ENCODE results near the gene HPSE2. TPM values are rescaled to one million over a fixed set of nuclear protein-coding genes. Genes with fewer than 3 reads are reported as not detected.

Gene HPSE2
- total and polyA plus RNA-seq, 2 donors, result 0.05 to 0.14 TPM

DNA sequence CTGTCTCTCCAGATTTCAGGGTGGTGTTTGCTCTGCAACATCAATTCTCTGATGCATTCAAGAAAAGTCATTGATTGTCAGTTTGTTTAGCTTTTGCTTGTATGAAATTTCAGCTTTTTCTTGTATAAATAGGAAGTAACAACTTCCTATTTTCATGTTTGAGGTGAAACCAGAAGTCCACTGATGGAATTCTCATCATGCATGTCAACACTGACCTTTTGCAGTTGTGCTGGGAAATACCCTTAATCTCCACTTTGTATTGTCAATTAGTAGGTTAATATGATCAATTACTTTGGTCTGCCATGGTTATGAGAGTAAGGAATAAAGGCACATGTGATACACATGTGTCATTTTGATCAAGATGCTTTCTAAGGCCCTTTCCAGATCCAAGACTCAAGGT is 580.2 kb downstream of the HPSE2 start:
- H3K27me3 ChIP-seq (ENCODE audit: control insufficient read depth in 2 of 2, insufficient read depth in 1 of 2, low read length in 1 of 2), result no peaks in the 10 kb centered on the region
- no peaks in the 10 kb centered on the region for H3K9me3 ChIP-seq (ENCODE audit: control insufficient read depth in 2 of 2, insufficient read depth in 1 of 2, low read length in 1 of 2)
- no peaks in the 10 kb centered on the region for H3K4me1 ChIP-seq (ENCODE audit: control insufficient read depth in 2 of 2, insufficient read depth in 2 of 2, low read length in 2 of 2)
- no peak for DNase-seq (ENCODE audit: low read depth in 6 of 9, low spot score in 9 of 9)
- H3K4me3 ChIP-seq (ENCODE audit: low read length in 2 of 2), result no peak overlapping the region
- no peaks in the 10 kb centered on the region for H3K36me3 ChIP-seq (ENCODE audit: control insufficient read depth in 2 of 2, insufficient read depth in 2 of 2, low read length in 1 of 2)
- H3K27ac ChIP-seq (ENCODE audit: low read depth in 1 of 2, low read length in 1 of 2), result no peak overlapping the region

- no peak overlapping the region for H3K4me3 ChIP-seq (ENCODE audit: low read length in 2 of 2)
- no peak for DNase-seq (ENCODE audit: low read depth in 6 of 9, low spot score in 9 of 9)
- WGBS, result 71% methylated on average over 2 of the region's 2 CpGs
- no peaks in the 10 kb centered on the region for H3K9me3 ChIP-seq (ENCODE audit: control insufficient read depth in 2 of 2, insufficient read depth in 1 of 2, low read length in 1 of 2)
- no peaks in the 10 kb centered on the region for H3K4me1 ChIP-seq (ENCODE audit: control insufficient read depth in 2 of 2, insufficient read depth in 2 of 2, low read length in 2 of 2)
- H3K27me3 ChIP-seq (ENCODE audit: control insufficient read depth in 2 of 2, insufficient read depth in 1 of 2, low read length in 1 of 2), result no peaks in the 10 kb centered on the region
- H3K27ac ChIP-seq (ENCODE audit: low read depth in 1 of 2, low read length in 1 of 2), result no peak overlapping the region
- H3K36me3 ChIP-seq (ENCODE audit: control insufficient read depth in 2 of 2, insufficient read depth in 2 of 2, low read length in 1 of 2), result no peaks in the 10 kb centered on the region
Measured at GRCh38 chr10:98649170-98649569, 586.5 kb downstream of the HPSE2 start.

- no peak overlapping the region for H3K4me3 ChIP-seq (ENCODE audit: low read length in 2 of 2)
- H3K9me3 ChIP-seq (ENCODE audit: control insufficient read depth in 2 of 2, insufficient read depth in 1 of 2, low read length in 1 of 2), result no peaks in the 10 kb centered on the region
- 43% methylated on average over 6 of the region's 6 CpGs for WGBS
- no peaks in the 10 kb centered on the region for H3K4me1 ChIP-seq (ENCODE audit: control insufficient read depth in 2 of 2, insufficient read depth in 2 of 2, low read length in 2 of 2)
- no peaks in the 10 kb centered on the region for H3K36me3 ChIP-seq (ENCODE audit: control insufficient read depth in 2 of 2, insufficient read depth in 2 of 2, low read length in 1 of 2)
- H3K27me3 ChIP-seq (ENCODE audit: control insufficient read depth in 2 of 2, insufficient read depth in 1 of 2, low read length in 1 of 2), result no peaks in the 10 kb centered on the region
- no peak for DNase-seq (ENCODE audit: low read depth in 6 of 9, low spot score in 9 of 9)
- no peak overlapping the region for H3K27ac ChIP-seq (ENCODE audit: low read depth in 1 of 2, low read length in 1 of 2)
Measured at GRCh38 chr10:98646998-98647917, 588.4 kb downstream of the HPSE2 start.

- Histone ChIP-seq H3K4me3 (ENCODE audit: low read length in 2 of 2) (no peak overlapping the region), H3K9me3 (ENCODE audit: control insufficient read depth in 2 of 2, insufficient read depth in 1 of 2, low read length in 1 of 2) (no peaks in the 10 kb centered on the region), H3K27me3 (ENCODE audit: control insufficient read depth in 2 of 2, insufficient read depth in 1 of 2, low read length in 1 of 2) (no peaks in the 10 kb centered on the region), H3K27ac (ENCODE audit: low read depth in 1 of 2, low read length in 1 of 2) (no peak overlapping the region), H3K4me1 (ENCODE audit: control insufficient read depth in 2 of 2, insufficient read depth in 2 of 2, low read length in 2 of 2) (no peaks in the 10 kb centered on the region), H3K36me3 (ENCODE audit: control insufficient read depth in 2 of 2, insufficient read depth in 2 of 2, low read length in 1 of 2) (no peaks in the 10 kb centered on the region)
- no peak for DNase-seq (ENCODE audit: low read depth in 6 of 9, low spot score in 9 of 9)
- 86% methylated on average over 1 of the region's 1 CpG for WGBS
Measured at GRCh38 chr10:98644466-98644865, 591.2 kb downstream of the HPSE2 start.

GRCh38 chr10:98642281-98642680 is 593.4 kb downstream of the HPSE2 start:
- WGBS, result 97% methylated on average over 2 of the region's 2 CpGs
- H3K27ac ChIP-seq (ENCODE audit: low read depth in 1 of 2, low read length in 1 of 2), result no peak overlapping the region
- no peaks in the 10 kb centered on the region for H3K4me1 ChIP-seq (ENCODE audit: control insufficient read depth in 2 of 2, insufficient read depth in 2 of 2, low read length in 2 of 2)
- H3K36me3 ChIP-seq (ENCODE audit: control insufficient read depth in 2 of 2, insufficient read depth in 2 of 2, low read length in 1 of 2), result no peaks in the 10 kb centered on the region
- DNase-seq (ENCODE audit: low read depth in 6 of 9, low spot score in 9 of 9), result no peak
- H3K9me3 ChIP-seq (ENCODE audit: control insufficient read depth in 2 of 2, insufficient read depth in 1 of 2, low read length in 1 of 2), result no peaks in the 10 kb centered on the region
- no peaks in the 10 kb centered on the region for H3K27me3 ChIP-seq (ENCODE audit: control insufficient read depth in 2 of 2, insufficient read depth in 1 of 2, low read length in 1 of 2)
- no peak overlapping the region for H3K4me3 ChIP-seq (ENCODE audit: low read length in 2 of 2)

DNA sequence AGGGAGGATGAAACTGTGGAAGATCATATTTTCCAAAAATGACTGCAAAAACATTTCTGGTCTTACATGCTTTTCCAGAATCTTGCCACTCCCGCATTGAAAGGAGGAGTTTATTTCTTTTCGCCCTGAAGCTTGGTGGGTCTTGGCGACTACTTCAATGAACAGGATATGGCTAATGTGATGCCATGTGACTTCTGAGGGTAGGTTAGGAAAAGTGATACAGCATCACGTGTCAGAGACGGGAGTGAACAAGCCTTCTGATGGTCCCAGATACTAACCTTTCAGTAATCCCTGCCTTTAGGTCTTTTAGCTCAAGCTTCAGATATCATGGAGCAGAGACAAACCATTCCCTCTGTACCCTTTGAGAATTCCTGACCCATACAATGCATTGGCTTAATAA is 596.7 kb downstream of the HPSE2 start:
- peak in 1 of 9 donors; percentile 4 for DNase-seq (ENCODE audit: low read depth in 6 of 9, low spot score in 9 of 9)
- no peak overlapping the region for H3K4me3 ChIP-seq (ENCODE audit: low read length in 2 of 2)
- H3K27ac ChIP-seq (ENCODE audit: low read depth in 1 of 2, low read length in 1 of 2), result no peak overlapping the region
- no peaks in the 10 kb centered on the region for H3K27me3 ChIP-seq (ENCODE audit: control insufficient read depth in 2 of 2, insufficient read depth in 1 of 2, low read length in 1 of 2)
- no peaks in the 10 kb centered on the region for H3K4me1 ChIP-seq (ENCODE audit: control insufficient read depth in 2 of 2, insufficient read depth in 2 of 2, low read length in 2 of 2)
- WGBS, result 85% methylated on average over 5 of the region's 5 CpGs
- no peaks in the 10 kb centered on the region for H3K9me3 ChIP-seq (ENCODE audit: control insufficient read depth in 2 of 2, insufficient read depth in 1 of 2, low read length in 1 of 2)
- H3K36me3 ChIP-seq (ENCODE audit: control insufficient read depth in 2 of 2, insufficient read depth in 2 of 2, low read length in 1 of 2), result no peaks in the 10 kb centered on the region

GRCh38 chr10:98636921-98637329 is 598.7 kb downstream of the HPSE2 start:
- H3K4me3 ChIP-seq (ENCODE audit: low read length in 2 of 2), result no peak overlapping the region
- H3K4me1 ChIP-seq (ENCODE audit: control insufficient read depth in 2 of 2, insufficient read depth in 2 of 2, low read length in 2 of 2), result no peaks in the 10 kb centered on the region
- H3K36me3 ChIP-seq (ENCODE audit: control insufficient read depth in 2 of 2, insufficient read depth in 2 of 2, low read length in 1 of 2), result no peaks in the 10 kb centered on the region
- no peaks in the 10 kb centered on the region for H3K9me3 ChIP-seq (ENCODE audit: control insufficient read depth in 2 of 2, insufficient read depth in 1 of 2, low read length in 1 of 2)
- H3K27me3 ChIP-seq (ENCODE audit: control insufficient read depth in 2 of 2, insufficient read depth in 1 of 2, low read length in 1 of 2), result no peaks in the 10 kb centered on the region
- H3K27ac ChIP-seq (ENCODE audit: low read depth in 1 of 2, low read length in 1 of 2), result no peak overlapping the region
- no peak for DNase-seq (ENCODE audit: low read depth in 6 of 9, low spot score in 9 of 9)

DNA sequence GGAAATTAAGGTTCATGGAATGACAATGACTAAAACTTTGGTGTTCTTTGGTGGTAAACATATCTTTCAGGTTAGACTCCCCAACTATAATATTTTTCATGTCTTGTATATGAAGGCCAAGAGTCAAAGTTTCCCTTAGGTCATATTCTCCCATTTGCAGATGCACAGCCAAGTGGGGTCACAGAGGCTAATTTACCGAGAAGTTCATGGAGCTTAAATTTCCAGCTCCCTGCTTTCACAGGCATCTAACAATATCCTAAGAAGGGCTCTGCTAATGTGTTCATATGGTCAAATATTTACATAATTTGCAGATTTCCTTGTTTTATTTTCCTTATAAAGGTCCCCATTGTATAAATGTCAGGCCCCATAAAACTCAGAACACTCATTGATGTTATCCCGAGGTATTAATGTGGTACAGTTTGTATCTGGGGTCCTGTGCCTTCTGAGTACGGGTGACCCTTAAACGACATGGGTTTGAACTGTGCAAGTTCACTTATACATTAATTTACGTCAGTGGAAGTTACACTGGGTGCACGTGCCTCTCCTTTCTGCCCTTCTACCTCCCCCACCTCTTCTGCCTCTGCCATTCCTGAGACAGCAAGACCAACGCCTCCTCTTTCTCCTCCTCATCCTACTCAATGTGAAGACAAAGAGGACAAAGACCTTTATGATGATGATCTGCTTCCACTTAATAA is 603.0 kb downstream of the HPSE2 start:
- Histone ChIP-seq H3K36me3 (ENCODE audit: control insufficient read depth in 2 of 2, insufficient read depth in 2 of 2, low read length in 1 of 2) (no peaks in the 10 kb centered on the region), H3K27ac (ENCODE audit: low read depth in 1 of 2, low read length in 1 of 2) (no peak overlapping the region), H3K27me3 (ENCODE audit: control insufficient read depth in 2 of 2, insufficient read depth in 1 of 2, low read length in 1 of 2) (no peaks in the 10 kb centered on the region), H3K4me1 (ENCODE audit: control insufficient read depth in 2 of 2, insufficient read depth in 2 of 2, low read length in 2 of 2) (no peaks in the 10 kb centered on the region), H3K9me3 (ENCODE audit: control insufficient read depth in 2 of 2, insufficient read depth in 1 of 2, low read length in 1 of 2) (no peaks in the 10 kb centered on the region), H3K4me3 (ENCODE audit: low read length in 2 of 2) (no peak overlapping the region)
- no peak for DNase-seq (ENCODE audit: low read depth in 6 of 9, low spot score in 9 of 9)
- WGBS, result 93% methylated on average over 7 of the region's 7 CpGs

- Histone ChIP-seq H3K36me3 (ENCODE audit: control insufficient read depth in 2 of 2, insufficient read depth in 2 of 2, low read length in 1 of 2) (no peaks in the 10 kb centered on the region), H3K9me3 (ENCODE audit: control insufficient read depth in 2 of 2, insufficient read depth in 1 of 2, low read length in 1 of 2) (no peaks in the 10 kb centered on the region), H3K27me3 (ENCODE audit: control insufficient read depth in 2 of 2, insufficient read depth in 1 of 2, low read length in 1 of 2) (no peaks in the 10 kb centered on the region), H3K4me1 (ENCODE audit: control insufficient read depth in 2 of 2, insufficient read depth in 2 of 2, low read length in 2 of 2) (no peaks in the 10 kb centered on the region), H3K27ac (ENCODE audit: low read depth in 1 of 2, low read length in 1 of 2) (no peak overlapping the region), H3K4me3 (ENCODE audit: low read length in 2 of 2) (no peak overlapping the region)
- WGBS, result 93% methylated on average over 1 of the region's 1 CpG
- DNase-seq (ENCODE audit: low read depth in 6 of 9, low spot score in 9 of 9), result no peak
Measured at GRCh38 chr10:98628206-98628605, 607.4 kb downstream of the HPSE2 start.
